Caco-2 (cell line): ENCODE results near the gene UBALD2. TPM values are rescaled to one million over a fixed set of nuclear protein-coding genes. Genes with fewer than 3 reads are reported as not detected.

Source experiments
- BruUV-seq: library from RNA; stranded (reverse); fragments of 400-500 nt; replicated peaks from 2 replicates; lab custom pipeline; 2021; lab: Mats Ljungman, UMichigan
- CTCF ChIA-PET: fragments of 300-600 bp; sonication (Branson Sonifier 250); formaldehyde crosslinking; loops from one replicate; lab custom pipeline; 2022; ENCODE audit warnings: antibody characterized with exemption; lab: Charles Lee
- POLR2A ChIA-PET: fragments of 300-600 bp; sonication (Branson Sonifier 250); formaldehyde crosslinking; loops from one replicate; lab custom pipeline; 2022; ENCODE audit warnings: antibody characterized with exemption; lab: Charles Lee
- DNase-seq, 2 experiments: peaks; one replicate each; pipeline versions ENCODE4 v3.0.0 to v3.0.0-alpha.2; 2020 to 2022
- H3K27me3 ChIP-seq: replicated peaks from 2 replicates; pipeline ENCODE4 v1.6.0; 2011; ENCODE audit warnings: low read length; ENCODE audit not compliant: control insufficient read depth, insufficient read depth
- H3K36me3 ChIP-seq: 2 replicates; pipeline ENCODE4 v1.5.1; 2011; ENCODE audit warnings: low read length; ENCODE audit not compliant: control insufficient read depth, insufficient read depth
- H3K4me1 ChIP-seq: fragments of 250-450 bp; sonication (Bioruptor Pico); 2 replicates; pipeline ENCODE4 v1.5.1; 2020; ENCODE audit warnings: mild to moderate bottlenecking
- H3K4me3 ChIP-seq: 2 replicates; pipeline ENCODE4 v1.5.1; 2011; ENCODE audit warnings: low read depth, mild to moderate bottlenecking, control low read depth, low read length
- H3K9me3 ChIP-seq: fragments of 250-450 bp; sonication (Bioruptor Pico); 2 replicates; pipeline ENCODE4 v1.5.1; 2020; ENCODE audit warnings: mild to moderate bottlenecking, moderate library complexity
- H3K27ac Mint-ChIP-seq: one replicate; pipeline ENCODE4 v1.8.0; 2022; ENCODE audit warnings: mixed read lengths; ENCODE audit not compliant: unreplicated experiment
- H3K27me3 Mint-ChIP-seq: one replicate; pipeline ENCODE4 v1.8.0; 2022; ENCODE audit warnings: mixed read lengths; ENCODE audit not compliant: insufficient read depth, unreplicated experiment
- H3K36me3 Mint-ChIP-seq: one replicate; pipeline ENCODE4 v1.8.0; 2022; ENCODE audit warnings: mild to moderate bottlenecking, mixed read lengths; ENCODE audit not compliant: insufficient read depth, unreplicated experiment
- H3K4me1 Mint-ChIP-seq: one replicate; pipeline ENCODE4 v1.8.0; 2022; ENCODE audit warnings: low read depth, mixed read lengths; ENCODE audit not compliant: unreplicated experiment
- H3K4me3 Mint-ChIP-seq: one replicate; pipeline ENCODE4 v1.8.0; 2022; ENCODE audit warnings: mild to moderate bottlenecking, moderate library complexity, mixed read lengths; ENCODE audit not compliant: unreplicated experiment
- H3K9me3 Mint-ChIP-seq: one replicate; pipeline ENCODE4 v1.8.0; 2022; ENCODE audit warnings: mixed read lengths; ENCODE audit not compliant: unreplicated experiment
- intact Hi-C: fragments of 100-400 bp; cut with micrococcal nuclease; formaldehyde crosslinking; loops from one replicate; pipeline ENCODE4 v1.10.0; 2022; ENCODE audit not compliant: unreplicated experiment
- total RNA-seq: library from RNA; stranded (reverse); gene quantifications from 2 replicates; pipeline ENCODE4 v1.2.3, GENCODE V29; 2022
- TF ChIP-seq, protein P1 (sequence below), 2 experiments: fragments of 200-600 bp in 1 of 2; IDR thresholded peaks; 1 replicate in 1 of 2; 2 replicates in 1 of 2; pipeline versions ENCODE4 v1.5.1 to v1.8.0; 2011 to 2022; ENCODE audit warnings: antibody characterized with exemption in 1 of 2, control low read depth in 1 of 2, inconsistent platforms in 1 of 2, low read depth in 1 of 2, low read length in 1 of 2, mild to moderate bottlenecking in 1 of 2, moderate library complexity in 1 of 2; ENCODE audit not compliant: insufficient read depth in 1 of 2, severe bottlenecking in 1 of 2, unreplicated experiment in 1 of 2

The UBALD2 gene
- total RNA-seq, 1 experiment from 2014 or later, result 50.0 TPM

DNA sequence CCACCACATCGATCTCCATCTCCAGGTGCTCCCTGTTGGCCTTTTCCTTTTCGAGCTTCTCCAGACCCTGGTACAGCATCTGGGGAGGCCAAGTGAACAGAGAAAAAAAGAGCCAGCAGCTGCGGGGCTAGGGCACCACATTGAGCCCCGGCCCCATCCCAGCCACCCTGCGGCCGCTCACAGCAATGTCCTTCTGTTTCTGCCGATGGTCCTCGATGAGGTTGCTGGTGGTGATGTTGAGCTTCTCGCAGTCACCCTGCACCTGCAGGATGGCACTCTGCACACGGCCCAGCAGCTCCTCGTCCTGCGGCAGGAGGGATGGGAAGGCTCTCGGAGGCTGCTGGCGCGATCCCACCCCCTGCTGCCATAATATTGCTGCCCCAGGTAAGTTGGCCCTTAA lies 15.5 kb downstream of the UBALD2 start:
- Mint-ChIP-seq H3K4me1 (peaks cover 5% of the 10 kb centered on the region), H3K27ac (no peak overlapping the region), H3K36me3 (no peaks in the 10 kb centered on the region), H3K4me3 (no peak overlapping the region), H3K9me3 (no peaks in the 10 kb centered on the region), H3K27me3 (no peaks in the 10 kb centered on the region)
- no TSS peak for BruUV-seq
- Histone ChIP-seq H3K4me3 (no peak overlapping the region), H3K9me3 (no peaks in the 10 kb centered on the region), H3K4me1 (peaks cover 16% of the 10 kb centered on the region), H3K27me3 (no peaks in the 10 kb centered on the region), H3K36me3 (no peaks in the 10 kb centered on the region)
- POLR2A ChIA-PET, result no interaction called here
- CTCF ChIA-PET, result interaction anchor here (0.7 to 2.7 kb wide), 11 partner anchors 11 to 266 kb away, joined by 3 to 22 read pairs (median 6); partner anchors contain the start of genes PRPSAP1 and UBALD2
- intact Hi-C loops, result no loop called here
- TF ChIP-seq, protein P1, sequence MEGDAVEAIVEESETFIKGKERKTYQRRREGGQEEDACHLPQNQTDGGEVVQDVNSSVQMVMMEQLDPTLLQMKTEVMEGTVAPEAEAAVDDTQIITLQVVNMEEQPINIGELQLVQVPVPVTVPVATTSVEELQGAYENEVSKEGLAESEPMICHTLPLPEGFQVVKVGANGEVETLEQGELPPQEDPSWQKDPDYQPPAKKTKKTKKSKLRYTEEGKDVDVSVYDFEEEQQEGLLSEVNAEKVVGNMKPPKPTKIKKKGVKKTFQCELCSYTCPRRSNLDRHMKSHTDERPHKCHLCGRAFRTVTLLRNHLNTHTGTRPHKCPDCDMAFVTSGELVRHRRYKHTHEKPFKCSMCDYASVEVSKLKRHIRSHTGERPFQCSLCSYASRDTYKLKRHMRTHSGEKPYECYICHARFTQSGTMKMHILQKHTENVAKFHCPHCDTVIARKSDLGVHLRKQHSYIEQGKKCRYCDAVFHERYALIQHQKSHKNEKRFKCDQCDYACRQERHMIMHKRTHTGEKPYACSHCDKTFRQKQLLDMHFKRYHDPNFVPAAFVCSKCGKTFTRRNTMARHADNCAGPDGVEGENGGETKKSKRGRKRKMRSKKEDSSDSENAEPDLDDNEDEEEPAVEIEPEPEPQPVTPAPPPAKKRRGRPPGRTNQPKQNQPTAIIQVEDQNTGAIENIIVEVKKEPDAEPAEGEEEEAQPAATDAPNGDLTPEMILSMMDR (IDR thresholded peaks at IDR 0.05; ENCODE audit: insufficient read depth in 1 of 2, low read depth in 1 of 2, low read length in 1 of 2, severe bottlenecking in 1 of 2, unreplicated experiment in 1 of 2), result no peak
- no peak for DNase-seq

DNA sequence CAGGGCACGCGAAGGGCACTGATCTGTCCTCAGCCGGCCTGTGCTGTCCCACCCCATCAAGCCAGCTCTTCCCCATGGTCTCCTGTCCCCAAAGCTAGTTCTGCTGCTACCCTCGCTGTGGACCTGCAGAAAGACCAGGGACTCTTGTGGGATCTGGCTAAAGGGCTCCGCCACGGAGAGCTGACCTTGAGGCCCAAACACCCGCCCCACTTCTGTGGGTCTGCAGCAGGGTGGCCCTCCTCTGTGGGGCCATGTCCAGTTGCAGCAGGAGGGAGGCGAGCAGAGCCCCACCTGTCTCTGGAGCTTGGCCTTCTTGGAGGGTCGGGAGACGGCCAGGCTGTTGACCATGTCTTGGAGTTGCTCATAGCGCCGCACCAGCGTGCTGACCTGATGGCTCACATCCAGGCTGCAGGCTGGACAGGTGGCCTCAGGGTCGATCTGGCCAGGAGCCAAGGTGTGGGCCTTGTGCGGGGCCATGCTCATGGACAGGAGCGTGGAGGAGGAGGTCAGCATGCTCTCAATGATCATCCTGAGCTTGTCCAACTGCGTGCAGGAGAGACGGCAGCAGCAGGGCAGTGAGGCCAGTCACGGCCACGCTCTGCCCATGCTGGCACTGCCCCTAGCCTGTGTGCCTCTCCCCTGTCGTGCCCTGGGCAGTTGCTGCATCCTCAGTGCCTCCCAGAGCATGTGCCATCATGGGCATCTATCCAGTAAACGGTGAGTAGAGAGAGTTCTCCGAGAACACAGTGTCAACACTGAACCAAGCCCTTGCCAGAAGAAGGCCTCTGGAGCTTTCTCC lies 16.6 kb downstream of the UBALD2 start:
- TF ChIP-seq, protein P1 (IDR thresholded peaks at IDR 0.05; ENCODE audit: insufficient read depth in 1 of 2, low read depth in 1 of 2, low read length in 1 of 2, severe bottlenecking in 1 of 2, unreplicated experiment in 1 of 2), result no peak
- BruUV-seq, result no TSS peak
- H3K36me3 ChIP-seq, result no peaks in the 10 kb centered on the region
- POLR2A ChIA-PET, result interaction anchor here (0.7 kb wide), 1 partner anchor 11 kb away, joined by 3 read pairs; no protein-coding TSS in a partner anchor
- CTCF ChIA-PET, result interaction anchor here (1.0 to 2.7 kb wide), 2 partner anchors 17 to 268 kb away, joined by 5 to 14 read pairs; partner anchors contain the start of gene UBALD2
- H3K4me1 ChIP-seq, result peaks cover 12% of the 10 kb centered on the region
- no peaks in the 10 kb centered on the region for H3K36me3 Mint-ChIP-seq
- H3K4me3 Mint-ChIP-seq, result no peak overlapping the region
- no peaks in the 10 kb centered on the region for H3K27me3 ChIP-seq
- H3K4me3 ChIP-seq, result no peak overlapping the region
- H3K9me3 Mint-ChIP-seq, result no peaks in the 10 kb centered on the region
- H3K4me1 Mint-ChIP-seq, result peaks cover 5% of the 10 kb centered on the region
- DNase-seq, result no peak
- intact Hi-C loops, result no loop called here
- H3K27me3 Mint-ChIP-seq, result no peaks in the 10 kb centered on the region
- H3K27ac Mint-ChIP-seq, result no peak overlapping the region
- no peaks in the 10 kb centered on the region for H3K9me3 ChIP-seq

DNA sequence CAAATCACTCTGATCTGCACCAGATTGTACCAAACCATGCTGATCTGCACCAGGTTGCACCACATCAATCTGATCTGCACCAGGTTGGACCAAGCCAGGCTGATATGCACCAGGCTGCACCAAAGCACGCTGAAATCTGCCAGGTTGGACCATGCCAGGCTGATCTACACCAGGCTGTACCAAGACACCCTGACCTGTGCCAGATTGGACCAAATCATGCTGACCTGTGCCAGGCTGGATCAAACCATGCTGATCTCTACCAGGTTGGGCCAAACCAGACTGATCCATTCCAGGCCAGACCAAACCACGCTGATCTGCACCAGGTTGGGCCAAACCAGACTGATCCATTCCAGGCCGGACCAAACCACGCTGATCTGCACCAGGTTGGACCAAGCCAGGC lies 27.4 kb downstream of the UBALD2 start:
- BruUV-seq, result no TSS peak
- POLR2A ChIA-PET, result no interaction called here
- H3K36me3 ChIP-seq, result no peaks in the 10 kb centered on the region
- no peak overlapping the region for H3K4me3 Mint-ChIP-seq
- H3K27me3 ChIP-seq, result no peaks in the 10 kb centered on the region
- H3K27me3 Mint-ChIP-seq, result no peaks in the 10 kb centered on the region
- intact Hi-C loops, result no loop called here
- H3K36me3 Mint-ChIP-seq, result no peaks in the 10 kb centered on the region
- DNase-seq, result no peak
- TF ChIP-seq, protein P1 (IDR thresholded peaks at IDR 0.05; ENCODE audit: insufficient read depth in 1 of 2, low read depth in 1 of 2, low read length in 1 of 2, severe bottlenecking in 1 of 2, unreplicated experiment in 1 of 2), result no peak
- H3K4me3 ChIP-seq, result no peak overlapping the region
- CTCF ChIA-PET, result no interaction called here
- H3K9me3 ChIP-seq, result no peaks in the 10 kb centered on the region
- no peak overlapping the region for H3K27ac Mint-ChIP-seq
- no peaks in the 10 kb centered on the region for H3K9me3 Mint-ChIP-seq
- no peaks in the 10 kb centered on the region for H3K4me1 Mint-ChIP-seq
- no peaks in the 10 kb centered on the region for H3K4me1 ChIP-seq
